Neural cell (in vitro differentiated cells): Measurements from ENCODE around the gene GRIN3B. TPM values are rescaled to one million over a fixed set of nuclear protein-coding genes. Genes with fewer than 3 reads are reported as not detected.

Experiments
- H2AFZ ChIP-seq: fragments of 200-600, 300-800 bp; sonication (generic), shearing (Covaris generic); 2 replicates; pipeline ENCODE4 v1.6.0; 2014; ENCODE audit warnings: low read depth, mild to moderate bottlenecking, antibody characterized with exemption, low read length, moderate library complexity
- H3F3A ChIP-seq: fragments of 200-600 bp; shearing (Covaris generic); 2 replicates; pipeline ENCODE4 v1.6.1; 2016; ENCODE audit warnings: mild to moderate bottlenecking, moderate library complexity, mixed read lengths, antibody characterized with exemption, low read length; ENCODE audit not compliant: insufficient read depth, poor library complexity, severe bottlenecking
- H3K27ac ChIP-seq: fragments of 200-600, 300-800 bp; sonication (generic), shearing (Covaris generic); 2 replicates; pipeline ENCODE4 v1.5.1; 2014; ENCODE audit warnings: mild to moderate bottlenecking, low read length, moderate library complexity
- H3K27me3 ChIP-seq: fragments of 300-800, 200-600 bp; sonication (generic), shearing (Covaris generic); 2 replicates; pipeline ENCODE4 v1.6.0; 2014; ENCODE audit warnings: mild to moderate bottlenecking, low read depth, low read length, moderate library complexity; ENCODE audit not compliant: insufficient read depth
- H3K36me3 ChIP-seq: fragments of 300-800, 200-600 bp; sonication (generic), shearing (Covaris generic); 2 replicates; pipeline ENCODE4 v1.5.1; 2014; ENCODE audit warnings: mild to moderate bottlenecking, antibody characterized with exemption, low read length, moderate library complexity; ENCODE audit not compliant: insufficient read depth
- H3K4me2 ChIP-seq: fragments of 300-800, 200-600 bp; sonication (generic), shearing (Covaris generic); 2 replicates; pipeline ENCODE4 v1.6.0; 2014; ENCODE audit warnings: mild to moderate bottlenecking, low read length
- H3K4me3 ChIP-seq: fragments of 300-800, 200-600 bp; sonication (generic), shearing (Covaris generic); 2 replicates; pipeline ENCODE4 v1.5.1; 2014; ENCODE audit warnings: mild to moderate bottlenecking, low read length, moderate library complexity
- H3K79me2 ChIP-seq: fragments of 200-600 bp; shearing (Covaris generic); replicated peaks from 2 replicates; pipeline ENCODE4 v1.6.0; 2014; ENCODE audit warnings: mild to moderate bottlenecking, low read length, moderate library complexity; ENCODE audit not compliant: insufficient read depth
- H3K9ac ChIP-seq: fragments of 300-800, 200-600 bp; sonication (generic), shearing (Covaris generic); 2 replicates; pipeline ENCODE4 v1.6.1; 2016; ENCODE audit warnings: mild to moderate bottlenecking, low read length, mixed read lengths
- H3K9me2 ChIP-seq: fragments of 200-600 bp; shearing (Covaris generic); 2 replicates; pipeline ENCODE4 v1.6.1; 2016; ENCODE audit warnings: mild to moderate bottlenecking, low read length, mixed read lengths; ENCODE audit not compliant: insufficient read depth
- H3K9me3 ChIP-seq: fragments of 200-600, 300-800 bp; sonication (generic), shearing (Covaris generic); 2 replicates; pipeline ENCODE4 v1.6.1; 2016; ENCODE audit warnings: mild to moderate bottlenecking, mixed run types, low read length, moderate library complexity, mixed read lengths
- H4K20me1 ChIP-seq: fragments of 200-600 bp; shearing (Covaris generic); 2 replicates; pipeline ENCODE4 v1.6.1; 2016; ENCODE audit warnings: mild to moderate bottlenecking, mixed run types; ENCODE audit not compliant: insufficient read depth
- CTCF ChIP-seq: fragments of 450-650 bp; IDR thresholded peaks from 2 replicates; pipeline ENCODE4 v1.5.1; 2014; ENCODE audit warnings: antibody characterized with exemption, mild to moderate bottlenecking, moderate library complexity; ENCODE audit not compliant: poor library complexity, severe bottlenecking
- EP300 ChIP-seq: fragments of 450-650 bp; conservative IDR thresholded peaks from 2 replicates; pipeline ENCODE4 v1.6.1; 2014; ENCODE audit warnings: antibody characterized with exemption, mild to moderate bottlenecking, moderate library complexity; ENCODE audit not compliant: poor library complexity, severe bottlenecking
- EZH2 ChIP-seq: fragments of 200-600, 300-800 bp; shearing (Covaris generic), sonication (generic); IDR thresholded peaks from 2 replicates; pipeline ENCODE4 v1.6.1; 2014; ENCODE audit warnings: antibody characterized with exemption, low read length, borderline replicate concordance, mild to moderate bottlenecking; ENCODE audit not compliant: insufficient read depth, poor library complexity, severe bottlenecking
- MXI1 ChIP-seq: fragments of 450-650 bp; conservative IDR thresholded peaks from 2 replicates; pipeline ENCODE4 v1.6.1; 2014; ENCODE audit warnings: antibody characterized with exemption, mild to moderate bottlenecking; ENCODE audit not compliant: poor library complexity, severe bottlenecking
- POLR2AphosphoS5 ChIP-seq: IDR thresholded peaks from 2 replicates; pipeline ENCODE4 v1.6.1; 2012
- RAD21 ChIP-seq: fragments of 450-650 bp; conservative IDR thresholded peaks from 2 replicates; pipeline ENCODE4 v1.6.1; 2014; ENCODE audit warnings: antibody characterized with exemption, mild to moderate bottlenecking, moderate library complexity
- SMC3 ChIP-seq: fragments of 450-650 bp; conservative IDR thresholded peaks from 2 replicates; pipeline ENCODE4 v1.6.1; 2014; ENCODE audit warnings: antibody characterized with exemption, mild to moderate bottlenecking, moderate library complexity; ENCODE audit not compliant: poor library complexity
- TAF1 ChIP-seq: IDR thresholded peaks from 2 replicates; pipeline ENCODE4 v1.6.1; 2012; ENCODE audit warnings: low read depth
- polyA plus RNA-seq: library from polyadenylated mRNA; depleted of rRNA; stranded (reverse); fragments of >200 nt; gene quantifications from 2 replicates; pipeline ENCODE4 v1.2.3, GENCODE V29; 2014
- TF ChIP-seq, protein P1 (sequence below): IDR thresholded peaks from 2 replicates; pipeline ENCODE4 v1.6.1; 2012; ENCODE audit warnings: borderline replicate concordance

GRIN3B gene
- polyA plus RNA-seq, 1 donor from 2014 or later = 0.46 TPM

DNA sequence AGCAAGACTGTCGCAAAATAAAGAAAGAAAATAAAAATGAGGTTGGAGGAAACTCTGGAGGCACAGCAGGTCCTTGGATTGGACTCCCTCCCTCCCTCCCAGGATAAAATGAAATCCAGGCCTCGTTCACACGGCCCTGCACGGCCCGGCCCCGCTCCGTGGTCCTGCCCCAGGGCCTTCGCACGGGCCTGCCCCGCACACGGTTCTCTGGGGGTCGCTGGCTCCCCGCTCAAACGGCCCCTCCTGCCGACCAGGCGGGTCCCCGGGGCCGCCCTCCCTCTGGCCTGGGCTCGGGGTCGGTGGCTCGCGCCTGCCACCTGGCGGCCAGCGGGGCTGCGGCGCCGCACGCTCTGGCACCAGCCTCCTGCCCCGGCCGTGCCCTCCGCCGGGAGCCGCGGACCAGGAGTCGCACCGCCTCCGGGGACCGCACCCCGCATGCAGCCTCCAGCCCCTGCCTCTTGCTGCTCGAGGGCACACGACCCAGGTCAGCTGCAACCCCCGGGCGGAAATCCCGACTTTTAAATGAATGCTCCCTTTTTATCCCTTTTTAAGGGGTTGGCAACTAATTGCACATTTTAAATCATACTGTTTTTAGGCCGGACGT lies 17.6 kb upstream of the GRIN3B start:
- Histone ChIP-seq H3K79me2 (no peaks in the 10 kb centered on the region), H3F3A (no peaks in the 10 kb centered on the region), H3K4me2 (no peak overlapping the region), H2AFZ (no peak overlapping the region), H3K27me3 (no peaks in the 10 kb centered on the region), H3K27ac (no peak overlapping the region), H3K9me2 (no peaks in the 10 kb centered on the region), H4K20me1 (no peaks in the 10 kb centered on the region), H3K9me3 (no peaks in the 10 kb centered on the region), H3K36me3 (no peaks in the 10 kb centered on the region), H3K4me3 (peak overlapping the region; percentile 51), H3K9ac (peak overlapping the region; percentile 29)
- TF ChIP-seq CTCF (peak; percentile 91), SMC3 (peak; percentile 94), TAF1 (no peak), POLR2AphosphoS5 (no peak), RAD21 (peak; percentile 83)

DNA sequence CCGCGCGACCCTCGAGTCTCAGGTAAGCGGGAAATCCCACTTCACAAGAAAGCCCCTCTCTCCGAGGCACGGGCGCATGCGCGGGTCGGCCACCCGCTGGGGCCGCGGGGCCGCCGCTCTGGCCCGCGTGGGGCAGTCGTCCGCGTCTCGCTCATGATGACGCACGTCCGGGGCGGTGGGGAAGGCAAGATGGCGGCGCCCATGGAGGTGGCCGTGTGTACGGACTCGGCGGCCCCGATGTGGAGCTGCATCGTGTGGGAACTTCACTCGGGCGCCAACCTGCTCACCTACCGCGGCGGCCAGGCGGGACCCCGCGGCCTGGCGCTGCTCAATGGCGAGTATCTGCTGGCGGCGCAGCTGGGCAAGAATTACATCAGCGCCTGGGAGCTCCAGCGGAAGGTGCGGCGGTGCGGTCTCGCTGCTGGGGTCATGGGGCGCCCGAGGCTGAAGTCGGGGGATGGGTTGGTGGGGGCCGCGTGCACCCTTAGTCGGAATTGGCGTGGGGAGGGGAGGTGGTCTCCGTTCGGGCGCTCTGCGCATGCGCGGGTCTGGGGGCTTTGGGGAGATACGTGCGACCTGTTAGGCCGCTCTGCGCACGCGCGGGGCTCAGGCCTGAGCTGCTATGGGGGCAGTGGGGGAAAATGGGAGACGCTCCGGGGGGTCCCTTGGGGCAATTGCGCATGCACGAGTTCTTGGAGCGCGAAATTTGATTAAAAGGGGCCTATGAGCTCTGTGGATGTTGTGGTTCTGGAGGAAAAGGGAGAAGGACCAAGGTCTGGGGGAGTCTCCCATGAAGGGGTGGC lies 15.9 kb upstream of the GRIN3B start, which contains the start of gene WDR18:
WDR18 (plus strand) TSS at position 181 of the 803 bp plus-strand sequence; CDS start at position 190, 9 bp downstream.
- Histone ChIP-seq H3K36me3 (no peaks in the 10 kb centered on the region), H3K4me2 (peak within 1 kb of the TSS; percentile 63), H3K27ac (peak within 1 kb of the TSS; percentile 96), H2AFZ (peak within 1 kb of the TSS; percentile 82), H3K4me3 (peak within 1 kb of the TSS; percentile 95), H3K27me3 (no peaks in the 10 kb centered on the region), H3K9me2 (no peaks in the 10 kb centered on the region), H4K20me1 (no peaks in the 10 kb centered on the region), H3K9me3 (no peaks in the 10 kb centered on the region), H3F3A (no peaks in the 10 kb centered on the region), H3K9ac (peak within 1 kb of the TSS; percentile 94), H3K79me2 (no peaks in the 10 kb centered on the region)
- TF ChIP-seq EP300 (peak; percentile 70), TAF1 (no peak), POLR2AphosphoS5 (peak; percentile 93), EZH2 (no peak), CTCF (peak; percentile 50), SMC3 (peak; percentile 36), MXI1 (peak; percentile 99), RAD21 (peak; percentile 12)
- TF ChIP-seq, protein P1, sequence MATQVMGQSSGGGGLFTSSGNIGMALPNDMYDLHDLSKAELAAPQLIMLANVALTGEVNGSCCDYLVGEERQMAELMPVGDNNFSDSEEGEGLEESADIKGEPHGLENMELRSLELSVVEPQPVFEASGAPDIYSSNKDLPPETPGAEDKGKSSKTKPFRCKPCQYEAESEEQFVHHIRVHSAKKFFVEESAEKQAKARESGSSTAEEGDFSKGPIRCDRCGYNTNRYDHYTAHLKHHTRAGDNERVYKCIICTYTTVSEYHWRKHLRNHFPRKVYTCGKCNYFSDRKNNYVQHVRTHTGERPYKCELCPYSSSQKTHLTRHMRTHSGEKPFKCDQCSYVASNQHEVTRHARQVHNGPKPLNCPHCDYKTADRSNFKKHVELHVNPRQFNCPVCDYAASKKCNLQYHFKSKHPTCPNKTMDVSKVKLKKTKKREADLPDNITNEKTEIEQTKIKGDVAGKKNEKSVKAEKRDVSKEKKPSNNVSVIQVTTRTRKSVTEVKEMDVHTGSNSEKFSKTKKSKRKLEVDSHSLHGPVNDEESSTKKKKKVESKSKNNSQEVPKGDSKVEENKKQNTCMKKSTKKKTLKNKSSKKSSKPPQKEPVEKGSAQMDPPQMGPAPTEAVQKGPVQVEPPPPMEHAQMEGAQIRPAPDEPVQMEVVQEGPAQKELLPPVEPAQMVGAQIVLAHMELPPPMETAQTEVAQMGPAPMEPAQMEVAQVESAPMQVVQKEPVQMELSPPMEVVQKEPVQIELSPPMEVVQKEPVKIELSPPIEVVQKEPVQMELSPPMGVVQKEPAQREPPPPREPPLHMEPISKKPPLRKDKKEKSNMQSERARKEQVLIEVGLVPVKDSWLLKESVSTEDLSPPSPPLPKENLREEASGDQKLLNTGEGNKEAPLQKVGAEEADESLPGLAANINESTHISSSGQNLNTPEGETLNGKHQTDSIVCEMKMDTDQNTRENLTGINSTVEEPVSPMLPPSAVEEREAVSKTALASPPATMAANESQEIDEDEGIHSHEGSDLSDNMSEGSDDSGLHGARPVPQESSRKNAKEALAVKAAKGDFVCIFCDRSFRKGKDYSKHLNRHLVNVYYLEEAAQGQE = peak; percentile 62
